HCT116 (cell line): ENCODE data around the gene IMPG2. TPM values are rescaled to one million over a fixed set of nuclear protein-coding genes. Genes with fewer than 3 reads are reported as not detected.

Experiments used
- ATAC-seq: fragments of 200-7000 bp; cut with Tn5 transposase; 2 replicates; pipeline ENCODE4 v1.9.1; 2020; ENCODE audit warnings: mild to moderate bottlenecking, moderate library complexity
- BruUV-seq: library from RNA; stranded (reverse); fragments of 400-500 nt; replicated peaks from 2 replicates; lab custom pipeline; 2021; lab: Mats Ljungman, UMichigan
- CTCF ChIA-PET: fragments of 300-600 bp; sonication (Branson Sonifier 250); formaldehyde crosslinking; loops from one replicate; lab custom pipeline; 2021; ENCODE audit warnings: antibody characterized with exemption; lab: Charles Lee
- POLR2A ChIA-PET: fragments of 300-600, 350-600 bp; sonication (Branson Sonifier 250); formaldehyde crosslinking; loops from one replicate; lab custom pipeline; 2021; ENCODE audit warnings: antibody characterized with exemption; lab: Charles Lee
- RAD21 ChIA-PET, 2 experiments: fragments of 300-600 bp; sonication (Branson Sonifier 250); formaldehyde crosslinking; loops; one replicate each; lab custom pipeline; 2023; ENCODE audit warnings: low total read pairs in 2 of 2; ENCODE audit not compliant: uncharacterized antibody in 2 of 2, unreplicated experiment in 2 of 2, low non-redundant PET in 1 of 2; lab: Charles Lee
- DNase-seq: peaks from one replicate; pipeline ENCODE4 v3.0.0-alpha.2; 2010; ENCODE audit warnings: low read depth, low spot score
- H2AFZ ChIP-seq: fragments of 200-600 bp; shearing (Covaris generic), sonication (generic); 2 replicates; pipeline ENCODE4 v1.6.1; 2017; ENCODE audit warnings: low read depth, mixed run types, mixed read lengths, antibody characterized with exemption, low read length; ENCODE audit not compliant: poor library complexity, severe bottlenecking
- H3K27ac ChIP-seq: 2 replicates; pipeline ENCODE4 v1.5.1; 2012; ENCODE audit warnings: low read depth, low read length
- H3K27me3 ChIP-seq: fragments of 200-600 bp; sonication (generic); 2 replicates; pipeline ENCODE4 v1.6.1; 2016; ENCODE audit warnings: mixed run types, low read length, mixed read lengths; ENCODE audit not compliant: insufficient read depth
- H3K36me3 ChIP-seq, 2 experiments: fragments of 200-500 bp in 1 of 2; fragments of 200-600 bp in 1 of 2; sonication (Bioruptor generic) in 1 of 2; sonication (generic) in 1 of 2; 2 replicates each; pipeline versions ENCODE4 v1.5.1 to v1.6.1; 2014 to 2016; ENCODE audit warnings: low read length in 2 of 2, inconsistent platforms in 1 of 2, mixed read lengths in 1 of 2, mixed run types in 1 of 2; ENCODE audit not compliant: insufficient read depth in 2 of 2, control insufficient read depth in 1 of 2
- H3K4me1 ChIP-seq, 2 experiments: fragments of 200-600 bp in 1 of 2; sonication (generic) in 1 of 2; 2 replicates each; pipeline versions ENCODE4 v1.5.1 to v1.6.1; 2012 to 2017; ENCODE audit warnings: low read length in 2 of 2, inconsistent platforms in 1 of 2, mild to moderate bottlenecking in 1 of 2, mixed read lengths in 1 of 2, mixed run types in 1 of 2, moderate library complexity in 1 of 2; ENCODE audit not compliant: insufficient read depth in 2 of 2, control insufficient read depth in 1 of 2
- H3K4me2 ChIP-seq: fragments of 200-600 bp; sonication (generic); 2 replicates; pipeline ENCODE4 v1.6.1; 2017; ENCODE audit warnings: mixed run types, low read length, mixed read lengths
- H3K4me3 ChIP-seq, 2 experiments: fragments of 200-600 bp in 1 of 2; sonication (generic) in 1 of 2; replicated peaks in 1 of 2; 2 replicates each; pipeline ENCODE4 v1.5.1; 2011 to 2016; ENCODE audit warnings: low read length in 2 of 2, control low read depth in 1 of 2, low read depth in 1 of 2, mild to moderate bottlenecking in 1 of 2, mixed read lengths in 1 of 2, mixed run types in 1 of 2
- H3K79me2 ChIP-seq: fragments of 200-600 bp; sonication (generic); 2 replicates; pipeline ENCODE4 v1.6.1; 2017; ENCODE audit warnings: mild to moderate bottlenecking, mixed run types, low read length, moderate library complexity, mixed read lengths; ENCODE audit not compliant: insufficient read depth
- H3K9ac ChIP-seq: fragments of 200-600 bp; sonication (generic); 2 replicates; pipeline ENCODE4 v1.6.1; 2016; ENCODE audit warnings: low read length, mixed read lengths
- H3K9me2 ChIP-seq: fragments of 200-600 bp; sonication (generic), shearing (Covaris generic); 2 replicates; pipeline ENCODE4 v1.6.1; 2017; ENCODE audit warnings: mixed run types, mild to moderate bottlenecking, moderate library complexity; ENCODE audit not compliant: insufficient read depth
- H3K9me3 ChIP-seq, 2 experiments: fragments of 200-500 bp in 1 of 2; fragments of 200-600 bp in 1 of 2; sonication (Bioruptor generic) in 1 of 2; sonication (generic) in 1 of 2; 2 replicates each; pipeline ENCODE4 v1.6.1; 2014 to 2017; ENCODE audit warnings: low read length in 2 of 2, mixed read lengths in 2 of 2, inconsistent platforms in 1 of 2, low read depth in 1 of 2, mild to moderate bottlenecking in 1 of 2, mixed run types in 1 of 2, moderate library complexity in 1 of 2; ENCODE audit not compliant: control insufficient read depth in 1 of 2, insufficient read depth in 1 of 2
- H4K20me1 ChIP-seq: fragments of 200-600 bp; sonication (generic), shearing (Covaris generic); 2 replicates; pipeline ENCODE4 v1.6.1; 2017; ENCODE audit warnings: mixed run types, mild to moderate bottlenecking, moderate library complexity; ENCODE audit not compliant: insufficient read depth
- CBX3 ChIP-seq: IDR thresholded peaks from 2 replicates; pipeline ENCODE4 v1.6.1; 2012; ENCODE audit warnings: low read depth
- CEBPB ChIP-seq: IDR thresholded peaks from 2 replicates; pipeline ENCODE4 v1.6.1; 2012; ENCODE audit warnings: low read depth
- EGR1 ChIP-seq: IDR thresholded peaks from 2 replicates; pipeline ENCODE4 v1.6.1; 2012; ENCODE audit warnings: low read depth
- ELF1 ChIP-seq: IDR thresholded peaks from 2 replicates; pipeline ENCODE4 v1.6.1; 2012; ENCODE audit warnings: low read depth, borderline replicate concordance
- EZH2 ChIP-seq: fragments of 200-600 bp; sonication (generic); IDR thresholded peaks from 2 replicates; pipeline ENCODE4 v1.6.1; 2017; ENCODE audit warnings: antibody characterized with exemption, mixed run types
- FOSL1 ChIP-seq: IDR thresholded peaks from 2 replicates; pipeline ENCODE4 v1.6.1; 2012; ENCODE audit warnings: low read depth
- JUND ChIP-seq: IDR thresholded peaks from 2 replicates; pipeline ENCODE4 v1.6.1; 2012
- MAX ChIP-seq: IDR thresholded peaks from 2 replicates; pipeline ENCODE4 v1.6.1; 2012
- POLR2AphosphoS5 ChIP-seq: IDR thresholded peaks from 2 replicates; pipeline ENCODE4 v1.6.1; 2011; ENCODE audit warnings: mild to moderate bottlenecking, low read depth, low read length, moderate library complexity
- RAD21 ChIP-seq: IDR thresholded peaks from 2 replicates; pipeline ENCODE4 v1.6.1; 2012; ENCODE audit warnings: low read depth, mild to moderate bottlenecking
- REST ChIP-seq: IDR thresholded peaks from 2 replicates; pipeline ENCODE4 v1.6.1; 2012; ENCODE audit warnings: low read depth
- SIN3A ChIP-seq: IDR thresholded peaks from 2 replicates; pipeline ENCODE4 v1.6.1; 2012; ENCODE audit warnings: low read depth
- SRF ChIP-seq: IDR thresholded peaks from 2 replicates; pipeline ENCODE4 v1.6.1; 2012; ENCODE audit warnings: low read depth
- TCF7L2 ChIP-seq: IDR thresholded peaks from 2 replicates; pipeline ENCODE4 v1.7.0; 2011; ENCODE audit warnings: borderline replicate concordance, inconsistent platforms; ENCODE audit not compliant: insufficient read depth, insufficient read length; ENCODE audit errors: extremely low read depth
- YY1 ChIP-seq: IDR thresholded peaks from 2 replicates; pipeline ENCODE4 v1.6.1; 2011; ENCODE audit warnings: low read length, low read depth, moderate library complexity, mild to moderate bottlenecking; ENCODE audit not compliant: insufficient replicate concordance; ENCODE audit errors: extremely low read depth
- ZBTB33 ChIP-seq: IDR thresholded peaks from 2 replicates; pipeline ENCODE4 v1.6.1; 2011; ENCODE audit warnings: mild to moderate bottlenecking, low read length, moderate library complexity; ENCODE audit not compliant: insufficient replicate concordance; ENCODE audit errors: extremely low read depth
- ZFX ChIP-seq: fragments of 450-650 bp; IDR thresholded peaks from 2 replicates; pipeline ENCODE4 v1.6.1; 2017
- ZNF274 ChIP-seq: fragments of 200-500 bp; sonication (Bioruptor generic); IDR thresholded peaks from 2 replicates; pipeline ENCODE4 v1.6.1; 2014; ENCODE audit warnings: mild to moderate bottlenecking, low read depth, low read length, inconsistent platforms
- intact Hi-C: fragments of 100-400 bp; cut with micrococcal nuclease; formaldehyde crosslinking; loops from 2 replicates; pipeline ENCODE4 v1.10.0; 2022
- total RNA-seq: library from RNA; stranded (reverse); gene quantifications from one replicate; pipeline ENCODE4 v1.2.1, GENCODE V29; 2021; ENCODE audit not compliant: unreplicated experiment

Gene IMPG2
- total RNA-seq, 1 experiment from 2014 or later, result 0.20 TPM

GRCh38 chr3:101325393-101326134, 5.2 kb upstream of the IMPG2 start:
- intact Hi-C loops, result no loop called here
- Histone ChIP-seq H3K4me3 (no peak overlapping the region), H2AFZ (no peak overlapping the region), H3K9me3 (no peaks in the 10 kb centered on the region), H3K9ac (no peak overlapping the region)
- DNase-seq, result no peak
- no peak for ATAC-seq
- TF ChIP-seq CEBPB, result no peak
- no peak for TF ChIP-seq MAX
- no peak for TF ChIP-seq SIN3A
- no peak for TF ChIP-seq ZNF274
- TF ChIP-seq YY1, result no peak
- TF ChIP-seq RAD21, result no peak
- TF ChIP-seq EGR1, result no peak
- TF ChIP-seq CBX3, result no peak
- TF ChIP-seq ELF1, result no peak
- TF ChIP-seq JUND, result no peak
- TF ChIP-seq POLR2AphosphoS5, result no peak
- TF ChIP-seq ZFX, result no peak
- TF ChIP-seq SRF, result no peak
- TF ChIP-seq ZBTB33, result no peak
- TF ChIP-seq TCF7L2, result no peak
- no peak for TF ChIP-seq REST
- TF ChIP-seq FOSL1, result no peak
- no peak for TF ChIP-seq EZH2
- TF ChIP-seq, all 23 proteins: peak for 0
- Histone ChIP-seq H3K27me3 (no peaks in the 10 kb centered on the region), H3K27ac (no peak overlapping the region), H3K4me2 (no peak overlapping the region), H3K9me2 (no peaks in the 10 kb centered on the region), H3K79me2 (no peaks in the 10 kb centered on the region), H3K36me3 (no peaks in the 10 kb centered on the region), H3K4me1 (no peaks in the 10 kb centered on the region), H4K20me1 (no peaks in the 10 kb centered on the region)
- ChIA-PET CTCF (interaction anchor here (0.6 kb wide), 1 partner anchor 28 kb away, joined by 3 read pairs; no protein-coding TSS in a partner anchor), POLR2A (no interaction called here), RAD21 (no interaction called here)
- no TSS peak for BruUV-seq
